HG02623 (cell line): ENCODE results near the gene TWNK.

Experiments
- ATAC-seq: cut with Tn5 transposase; IDR thresholded peaks from one replicate; pipeline ENCODE4 v1.9.1; 2021; ENCODE audit warnings: moderate library complexity; ENCODE audit not compliant: unreplicated experiment

TWNK gene

GRCh38 chr10:101010329-101010728, 23.0 kb downstream of the TWNK start:
- ATAC-seq, result no peak

- no peak for ATAC-seq
Measured at GRCh38 chr10:101011517-101012423, 24.4 kb downstream of the TWNK start.

GRCh38 chr10:101012525-101013364, 25.4 kb downstream of the TWNK start:
- peak; percentile 73 for ATAC-seq

DNA sequence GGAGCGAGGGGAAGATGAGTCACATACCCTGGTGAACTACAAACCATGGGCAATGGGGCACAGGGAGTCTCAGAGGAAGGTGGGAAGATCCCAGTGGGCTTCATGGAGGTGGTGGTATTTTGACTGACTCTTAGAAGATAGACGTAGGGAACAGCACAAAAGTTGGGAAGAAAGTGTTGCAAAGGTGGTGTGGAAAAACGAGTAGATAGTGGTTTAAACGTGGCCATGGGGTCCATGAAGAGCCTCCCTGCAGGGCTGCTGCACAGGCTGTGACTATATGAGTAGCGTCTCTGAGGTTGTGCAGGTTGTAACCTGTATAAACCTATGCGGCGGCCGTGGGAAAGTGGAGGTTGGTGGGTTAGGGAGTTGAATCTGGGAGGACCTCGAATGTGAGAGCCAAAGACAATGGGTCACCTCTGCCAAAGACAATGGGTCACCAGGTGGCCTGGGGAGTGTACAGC, 26.1 kb downstream of the TWNK start:
- ATAC-seq, result no peak

DNA sequence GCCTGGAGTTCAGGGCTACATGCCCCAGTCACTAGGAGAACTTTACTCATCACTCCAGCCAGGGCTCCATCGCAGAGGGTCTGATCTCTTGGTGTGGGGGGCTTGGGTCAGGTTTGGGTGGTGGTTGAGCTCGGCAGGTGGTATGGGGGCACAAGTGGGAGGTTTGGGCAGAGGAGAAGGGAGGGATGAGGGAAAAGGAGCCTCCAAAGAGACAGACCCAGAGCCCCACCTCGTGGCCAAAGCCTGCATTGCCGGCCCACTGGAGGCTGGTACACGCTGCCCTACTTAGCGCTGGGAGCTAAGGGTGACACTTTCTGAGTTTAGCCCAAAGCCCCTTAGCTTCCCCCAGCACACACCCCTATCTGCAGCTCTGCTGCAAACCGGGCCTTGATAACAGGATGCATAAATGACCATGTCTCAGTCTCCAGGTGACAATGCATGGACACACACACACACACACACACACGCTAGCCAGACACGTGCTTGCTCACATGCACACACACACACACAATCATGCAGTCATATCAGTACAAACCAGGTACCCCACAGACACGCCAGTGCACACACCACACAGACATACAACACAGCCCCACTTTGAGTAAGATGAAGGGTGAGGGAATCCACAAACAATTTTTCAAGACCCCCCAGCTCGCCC, 27.0 kb downstream of the TWNK start:
- no peak for ATAC-seq

DNA sequence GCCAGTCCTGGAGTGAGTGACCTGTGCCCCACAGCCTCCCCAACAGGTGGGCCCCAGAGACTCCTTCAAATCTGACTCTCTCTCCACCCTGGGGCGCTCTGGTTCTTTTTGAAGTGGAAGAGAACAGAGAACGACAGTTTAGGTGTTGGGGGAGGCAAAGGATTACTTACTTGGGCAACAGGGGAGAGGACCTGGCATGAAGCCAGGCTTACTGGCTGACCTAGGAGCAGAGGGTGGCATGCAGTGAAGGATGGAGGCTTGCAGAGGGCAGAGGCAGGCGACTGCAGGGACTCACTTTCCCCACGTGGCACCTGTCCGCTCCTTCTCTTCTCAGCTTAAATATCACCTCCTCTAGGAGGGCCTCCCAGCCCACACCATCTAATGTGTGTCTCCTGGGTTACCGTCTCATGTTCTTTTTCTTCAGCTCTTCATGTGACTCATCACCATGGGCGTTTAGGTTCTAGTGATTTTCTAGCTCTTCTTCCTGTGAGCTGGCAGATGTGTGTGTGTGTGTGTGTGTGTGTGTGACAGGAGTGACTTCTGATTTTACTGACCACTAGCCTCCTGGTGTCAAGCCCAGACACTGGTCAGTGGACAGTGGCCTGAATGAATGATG, 27.7 kb downstream of the TWNK start:
- no peak for ATAC-seq

GRCh38 chr10:101015582-101015973, 28.2 kb downstream of the TWNK start:
- ATAC-seq, result no peak

GRCh38 chr10:101016814-101017213, 29.5 kb downstream of the TWNK start:
- no peak for ATAC-seq

DNA sequence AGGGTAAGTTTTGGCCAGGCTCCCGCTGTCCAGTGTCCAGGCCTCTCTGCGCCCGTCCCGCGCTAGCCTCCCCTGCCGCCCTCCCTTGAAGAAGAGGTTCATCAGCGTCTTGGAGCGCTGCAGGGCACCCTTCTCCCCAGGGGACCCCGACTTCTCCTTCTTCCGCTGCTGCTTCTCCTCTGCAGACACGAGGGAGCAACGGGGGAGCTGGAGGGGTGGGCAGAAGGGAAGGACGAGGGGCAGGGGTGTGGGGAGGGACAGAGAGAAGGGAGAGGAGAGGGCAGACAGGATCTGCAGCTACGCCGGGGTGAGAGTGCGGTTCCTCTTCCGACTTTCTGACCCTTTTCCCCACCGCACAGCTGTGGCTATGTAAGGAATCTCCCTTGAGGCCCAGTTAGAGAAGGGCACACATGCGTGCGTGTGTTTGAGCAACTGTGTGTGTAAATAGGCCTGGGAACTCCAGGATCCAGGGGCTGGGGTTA, 30.8 kb downstream of the TWNK start:
- no peak for ATAC-seq

DNA sequence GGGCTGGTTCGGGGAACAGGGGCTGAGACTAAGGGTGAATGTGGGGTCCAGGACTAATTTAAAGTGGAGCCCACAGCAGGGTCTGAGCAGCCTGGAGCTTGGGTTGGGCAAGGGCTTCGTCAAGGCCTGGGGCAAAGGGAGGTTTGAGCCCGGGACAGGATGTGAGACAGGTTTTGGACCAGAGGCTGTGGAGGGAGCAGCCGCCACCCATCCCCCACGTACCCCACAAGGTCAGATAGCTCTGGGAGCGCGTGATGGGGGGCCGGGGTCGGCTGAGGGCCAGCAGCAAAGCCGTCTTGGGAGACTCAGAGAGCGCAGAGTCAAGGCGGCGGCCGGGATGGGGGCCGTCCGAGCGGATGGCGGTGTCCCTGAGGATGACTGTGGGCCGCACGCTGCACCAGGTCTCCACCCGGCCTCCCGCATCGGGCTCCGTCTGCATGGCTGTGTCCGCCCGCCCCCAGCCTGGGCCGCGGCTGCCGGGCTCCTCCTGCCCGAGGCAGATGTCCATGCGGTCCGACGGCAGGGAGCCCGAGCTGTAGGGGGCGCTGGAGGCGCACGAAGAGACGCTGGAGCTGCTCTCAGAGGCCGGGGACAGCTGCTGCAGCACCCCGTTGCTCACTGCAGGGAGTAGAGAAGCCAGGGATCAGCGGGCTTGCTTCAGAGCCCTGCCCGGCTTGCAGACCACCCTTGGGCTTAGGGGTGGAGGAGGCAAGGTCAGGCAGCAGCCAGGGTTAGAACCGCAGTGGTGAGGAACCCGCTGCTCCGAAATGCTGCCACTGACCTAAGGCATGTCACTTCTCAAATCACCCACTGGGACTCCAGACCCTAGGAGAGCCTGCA, 31.5 kb downstream of the TWNK start:
- no peak for ATAC-seq

GRCh38 chr10:101019440-101019703, 32.0 kb downstream of the TWNK start:
- ATAC-seq, result no peak

DNA sequence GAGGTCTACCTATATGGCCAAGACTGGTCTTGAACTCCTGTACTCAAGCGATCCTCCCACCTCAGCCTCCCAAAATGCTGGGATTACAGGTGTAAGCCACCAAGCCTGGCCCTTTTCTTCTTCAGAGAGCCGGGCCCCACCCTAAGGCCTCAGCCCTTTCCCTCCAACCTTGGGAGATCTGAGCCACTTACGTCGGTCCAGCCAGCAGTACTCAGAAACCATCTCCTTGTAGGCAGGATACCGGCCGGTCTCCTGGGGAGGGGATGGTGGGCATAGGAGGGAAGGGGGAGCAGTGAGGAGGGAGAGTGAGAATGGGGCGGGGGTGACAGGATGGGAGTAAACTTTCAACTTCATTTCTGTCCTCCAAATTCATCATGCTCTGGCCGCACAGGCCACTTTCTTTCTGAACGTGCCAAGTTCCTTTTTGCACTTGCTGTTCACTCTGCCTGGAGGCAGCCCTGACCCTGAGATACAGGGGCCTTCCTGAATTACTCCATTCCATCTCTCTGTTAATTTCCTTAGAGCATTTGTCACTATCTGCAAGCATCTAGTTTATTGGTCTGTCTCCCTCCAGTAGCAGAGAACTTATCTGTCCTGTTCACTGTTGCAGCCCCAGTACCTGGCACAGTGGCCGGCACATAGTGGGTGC, 33.2 kb downstream of the TWNK start:
- no peak for ATAC-seq

DNA sequence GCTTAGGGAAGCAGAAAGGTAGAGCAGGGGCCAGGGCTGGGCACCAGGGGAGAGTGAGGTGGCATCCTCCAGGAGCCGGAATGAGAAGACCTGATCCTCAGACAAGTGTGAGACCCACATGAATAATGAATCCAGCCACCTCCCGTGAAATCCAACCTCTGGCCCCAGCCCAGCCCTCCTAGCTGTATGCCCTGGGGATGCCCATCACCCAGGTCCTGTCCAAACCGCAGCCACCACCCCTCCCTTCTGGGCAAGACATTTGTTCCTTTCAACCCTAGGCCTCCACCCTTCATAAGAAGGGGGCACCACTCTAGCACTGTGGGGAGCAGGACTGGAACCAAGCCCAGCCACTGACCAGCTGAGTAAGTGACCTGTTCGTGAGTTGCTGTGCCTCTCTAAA, 33.9 kb downstream of the TWNK start:
- ATAC-seq, result no peak

DNA sequence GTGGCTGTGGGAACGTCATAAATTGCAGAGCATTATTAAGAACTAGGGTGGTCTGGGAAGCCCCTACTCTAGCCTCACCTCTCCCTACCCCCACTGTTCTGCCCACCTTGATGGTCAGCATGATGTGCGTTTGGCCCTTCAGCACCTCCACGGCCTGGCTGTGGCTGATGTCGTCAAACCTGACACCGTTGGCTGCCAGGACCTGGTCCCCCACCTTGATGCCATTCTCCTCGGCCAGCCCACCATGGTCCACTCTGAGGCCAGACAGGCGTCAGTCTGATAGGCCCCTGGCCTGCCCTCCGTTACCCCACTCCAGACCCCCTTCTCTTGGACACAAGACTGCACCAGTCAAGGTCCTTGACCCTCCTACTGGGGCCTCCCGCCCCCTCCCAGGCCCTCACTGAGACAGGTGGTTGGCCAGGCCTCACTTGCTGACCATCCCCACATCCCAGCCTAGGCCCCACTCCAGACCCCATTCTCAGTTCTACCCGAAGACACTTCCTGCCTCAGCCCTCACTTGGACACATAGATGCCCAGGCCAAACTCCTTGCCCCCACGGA, 34.4 kb downstream of the TWNK start:
- no peak for ATAC-seq

DNA sequence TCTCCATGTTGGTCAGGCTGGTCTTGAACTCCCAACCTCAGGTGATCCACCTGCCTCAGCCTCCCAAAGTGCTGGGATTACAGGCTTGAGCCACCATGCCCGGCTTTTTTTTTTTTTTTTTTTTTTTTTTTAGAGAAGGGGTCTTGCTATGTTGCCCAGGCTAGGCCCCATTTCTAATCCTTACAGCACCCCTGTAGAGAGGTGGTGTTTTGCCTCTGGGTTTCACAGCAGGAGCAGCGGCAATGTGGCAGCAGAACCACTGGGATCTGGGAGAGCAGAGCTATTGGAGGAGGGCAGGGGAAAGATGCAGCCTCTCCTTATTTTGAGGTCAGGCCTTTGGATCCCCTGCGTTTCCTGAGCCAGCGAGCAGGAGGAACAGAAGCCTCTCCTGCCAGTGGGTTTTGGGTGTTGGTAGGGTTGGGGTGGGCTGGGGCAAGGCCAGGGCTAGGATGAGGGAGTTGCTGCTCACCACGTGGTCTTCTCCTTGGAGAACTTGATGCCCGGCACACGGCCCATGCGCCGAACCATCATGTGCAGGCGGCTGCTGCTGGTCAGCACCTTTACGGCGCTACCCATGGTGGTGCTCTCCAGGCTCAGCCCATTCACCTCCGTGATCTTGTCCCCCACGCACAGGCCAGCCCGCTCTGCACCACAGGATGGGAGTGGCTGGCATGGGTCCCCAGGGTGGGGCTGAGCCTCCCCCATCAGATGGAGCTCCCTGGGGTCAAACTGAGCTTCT, 35.8 kb downstream of the TWNK start:
- no peak for ATAC-seq

DNA sequence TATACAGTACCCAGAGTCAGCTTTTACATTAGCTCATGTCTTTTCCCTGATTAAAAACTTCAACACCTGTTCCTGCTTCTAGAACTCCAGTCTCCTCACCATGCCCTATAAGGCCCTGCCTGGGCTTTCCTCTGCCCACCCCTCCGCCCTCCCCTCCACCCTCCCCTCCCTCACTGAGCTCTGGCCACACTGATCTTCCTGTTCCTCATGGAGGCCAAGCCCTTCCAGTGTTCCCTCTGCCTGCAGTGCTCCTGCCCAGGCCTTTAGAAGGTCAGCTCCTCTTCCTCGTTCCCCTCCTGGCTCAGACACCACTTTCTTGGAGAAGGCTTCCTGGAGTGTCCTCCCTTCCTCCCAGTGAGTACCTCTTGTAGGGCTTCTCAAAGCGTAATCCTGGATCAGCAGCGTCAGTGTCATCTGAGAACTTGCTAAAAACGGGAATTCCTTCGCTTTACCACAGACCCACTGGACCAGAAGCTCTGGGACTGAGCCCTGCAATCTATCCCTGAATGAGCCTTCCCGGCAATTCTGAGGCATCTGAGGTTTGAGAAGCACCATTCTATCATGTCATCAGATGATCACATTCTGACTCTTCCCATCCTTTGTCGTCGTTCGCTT, 39.9 kb downstream of the TWNK start:
- no peak for ATAC-seq

- ATAC-seq, result no peak
Measured at GRCh38 chr10:101028446-101029337, 41.3 kb downstream of the TWNK start.
